Activated CD8-positive, alpha-beta T cell treated with anti-CD3 and anti-CD28 coated beads, Interleukin-2, amount 10 ng/mL, durations not matched to agents 7 days and 5 days (primary cell): ENCODE results near the gene EIF2A. TPM values are rescaled to one million over a fixed set of nuclear protein-coding genes. Genes with fewer than 3 reads are reported as not detected.

Experiments used
- ATAC-seq: fragments of 150-1000 bp; cut with Tn5 transposase; one replicate; pipeline ENCODE4 v1.10.0; 2021; ENCODE audit warnings: moderate library complexity
- CTCF ChIA-PET: fragments of 350-600 bp; sonication (Branson Sonifier 250); formaldehyde crosslinking; loops from one replicate; lab custom pipeline; 2021; ENCODE audit warnings: antibody characterized with exemption; lab: Charles Lee
- POLR2A ChIA-PET: fragments of 350-600 bp; sonication (Branson Sonifier 250); formaldehyde crosslinking; loops from one replicate; lab custom pipeline; 2021; ENCODE audit warnings: antibody characterized with exemption; lab: Charles Lee
- DNase-seq: peaks from one replicate; pipeline ENCODE4 v3.0.0-alpha.2; 2020
- H3K27ac Mint-ChIP-seq: one replicate; pipeline ENCODE4 v1.8.0; 2021; ENCODE audit warnings: mild to moderate bottlenecking, mixed read lengths
- H3K27me3 Mint-ChIP-seq: one replicate; pipeline ENCODE4 v1.8.0; 2021; ENCODE audit warnings: low read depth, mixed read lengths
- H3K36me3 Mint-ChIP-seq: one replicate; pipeline ENCODE4 v1.8.0; 2021; ENCODE audit warnings: low read depth, mixed read lengths
- H3K4me1 Mint-ChIP-seq: one replicate; pipeline ENCODE4 v1.8.0; 2021; ENCODE audit warnings: low read depth, mixed read lengths
- H3K4me3 Mint-ChIP-seq: one replicate; pipeline ENCODE4 v1.8.0; 2021; ENCODE audit warnings: mild to moderate bottlenecking, mixed read lengths
- H3K9me3 Mint-ChIP-seq: one replicate; pipeline ENCODE4 v1.8.0; 2022; ENCODE audit warnings: mixed read lengths; ENCODE audit not compliant: insufficient read depth
- total RNA-seq, 2 experiments: library from RNA; stranded (reverse); gene quantifications; one replicate each; pipeline ENCODE4 v1.2.3, GENCODE V29; 2021

Gene EIF2A
- total RNA-seq, 2 experiments from 2014 or later, result 77.0 to 89.0 TPM

DNA sequence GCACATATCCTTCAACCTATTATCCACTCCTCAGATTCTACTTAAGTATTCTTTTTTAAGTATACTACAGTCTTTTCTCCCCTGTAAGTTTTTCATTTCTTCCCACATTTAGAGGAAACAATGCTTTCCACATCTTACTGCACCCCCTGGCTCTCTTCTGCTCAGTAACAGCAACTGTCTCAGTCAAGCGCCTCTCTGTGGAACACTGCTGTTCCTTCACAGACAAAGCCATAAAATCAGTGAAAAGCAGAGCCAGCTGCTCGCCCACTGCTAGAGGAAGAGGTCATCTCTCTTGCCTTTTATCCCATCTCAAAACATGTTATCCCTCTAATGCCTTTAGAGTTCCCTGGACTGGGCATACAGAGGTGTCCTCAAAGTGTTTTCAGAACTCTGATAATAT is 25.1 kb upstream of the EIF2A start:
- no peak for DNase-seq
- peaks cover 6% of the 10 kb centered on the region for H3K9me3 Mint-ChIP-seq
- H3K4me3 Mint-ChIP-seq, result no peak overlapping the region
- H3K27ac Mint-ChIP-seq, result no peak overlapping the region
- no peak for ATAC-seq
- ChIA-PET CTCF (no interaction called here), POLR2A (no interaction called here)
- H3K4me1 Mint-ChIP-seq, result no peaks in the 10 kb centered on the region
- H3K27me3 Mint-ChIP-seq, result peaks cover 9% of the 10 kb centered on the region
- peaks cover 1% of the 10 kb centered on the region for H3K36me3 Mint-ChIP-seq

DNA sequence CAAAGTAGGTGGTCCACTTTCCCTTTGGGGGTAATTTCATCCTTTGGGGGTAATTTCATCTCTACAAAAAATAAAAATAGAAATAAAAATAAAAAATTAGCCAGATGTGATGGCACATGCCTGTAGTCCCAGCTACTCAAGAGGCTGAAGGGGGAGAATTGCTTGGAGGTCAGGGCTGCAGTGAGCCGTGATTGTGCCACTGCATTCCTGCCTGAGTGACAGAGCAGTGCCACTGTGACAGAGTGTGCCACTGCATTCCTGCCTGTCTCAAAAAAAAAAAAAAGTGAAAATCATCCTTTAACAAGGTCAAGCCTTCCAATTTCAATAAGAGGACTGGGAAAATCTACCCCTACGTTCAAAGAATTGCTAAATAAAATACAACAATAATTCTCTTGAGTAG is 23.0 kb upstream of the EIF2A start:
- H3K27ac Mint-ChIP-seq, result no peak overlapping the region
- ATAC-seq, result no peak

DNA sequence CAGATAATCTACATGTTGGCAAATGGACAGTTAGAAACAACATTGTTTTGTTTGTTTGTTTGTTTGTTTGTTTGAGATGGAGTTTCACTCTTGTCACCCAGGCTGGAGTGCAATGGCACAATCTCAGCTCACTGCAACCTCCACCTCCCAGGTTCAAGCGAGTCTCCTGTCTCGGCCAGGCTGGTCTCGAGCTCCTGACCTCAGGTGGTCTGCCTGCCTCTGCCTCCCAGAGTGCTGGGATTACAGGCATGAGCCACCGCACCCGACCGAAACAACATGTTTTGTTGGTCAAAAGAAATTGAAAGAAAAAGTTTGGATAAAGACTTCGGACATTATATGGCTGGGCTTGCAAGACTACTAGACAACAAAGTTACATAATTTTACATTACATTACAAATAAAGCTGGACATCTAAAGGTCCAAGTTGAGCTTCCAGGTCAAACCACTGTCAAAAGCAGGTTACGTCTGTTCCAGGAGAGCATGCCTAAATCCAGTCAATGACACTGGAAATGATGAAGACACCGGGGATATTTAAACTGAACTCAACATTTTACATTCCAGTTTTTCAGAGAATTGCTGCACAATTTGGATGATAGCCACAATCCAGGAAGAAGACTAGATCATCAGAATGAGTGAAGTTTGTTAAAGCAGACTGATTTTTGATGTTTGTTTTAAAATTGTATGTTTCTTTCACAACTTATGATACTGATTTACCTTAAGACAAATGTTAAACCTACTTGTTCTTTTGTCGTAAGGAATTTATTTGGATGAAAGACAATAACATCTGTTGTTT is 18.9 kb upstream of the EIF2A start:
- H3K4me1 Mint-ChIP-seq, result peaks cover 5% of the 10 kb centered on the region

More for the DNA sequence above, 23.0 kb upstream of the EIF2A start:
- POLR2A ChIA-PET, result no interaction called here
- no peaks in the 10 kb centered on the region for H3K36me3 Mint-ChIP-seq
- CTCF ChIA-PET, result interaction anchor here (0.7 to 0.9 kb wide), 2 partner anchors 10 to 21 kb away, joined by 3 read pairs; no protein-coding TSS in a partner anchor
- no peaks in the 10 kb centered on the region for H3K9me3 Mint-ChIP-seq
- DNase-seq, result no peak
- H3K4me3 Mint-ChIP-seq, result no peak overlapping the region
- H3K4me1 Mint-ChIP-seq, result no peaks in the 10 kb centered on the region
- H3K27me3 Mint-ChIP-seq, result peaks cover 6% of the 10 kb centered on the region

DNA sequence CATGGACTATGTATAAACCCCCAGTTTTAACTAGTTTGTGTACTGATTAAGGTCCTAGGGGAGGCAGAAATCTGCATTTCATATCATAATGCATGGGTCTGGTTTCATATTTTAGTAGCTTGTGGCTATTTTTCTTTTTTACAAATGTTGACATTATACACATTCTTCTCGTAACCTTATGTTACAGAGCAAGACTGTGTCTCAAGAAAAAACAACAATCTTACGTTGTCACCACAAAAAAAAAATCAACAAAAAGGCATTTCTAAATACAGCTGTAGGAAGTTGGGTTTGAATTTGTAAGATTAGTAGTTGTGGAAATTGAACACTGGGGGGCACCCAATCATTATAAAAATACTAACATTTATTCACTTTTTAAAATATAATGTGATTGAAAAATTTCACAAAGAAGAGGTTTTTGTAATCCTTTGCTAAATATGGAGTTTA is 18.2 kb upstream of the EIF2A start:
- Mint-ChIP-seq H3K27ac (no peak overlapping the region), H3K4me3 (no peak overlapping the region), H3K27me3 (peaks cover 4% of the 10 kb centered on the region), H3K4me1 (peaks cover 5% of the 10 kb centered on the region), H3K9me3 (no peaks in the 10 kb centered on the region), H3K36me3 (no peaks in the 10 kb centered on the region)
- CTCF ChIA-PET, result interaction anchor here (0.8 to 2.5 kb wide), 8 partner anchors 9 to 336 kb away, joined by 3 to 11 read pairs (median 4); no protein-coding TSS in a partner anchor
- DNase-seq, result no peak
- POLR2A ChIA-PET, result no interaction called here
- ATAC-seq, result no peak

More for the DNA sequence above, 18.9 kb upstream of the EIF2A start:
- ATAC-seq (no peak), DNase-seq (no peak)
- ChIA-PET POLR2A (no interaction called here), CTCF (interaction anchor here (0.6 to 2.5 kb wide), 11 partner anchors 10 to 337 kb away, joined by 3 to 11 read pairs (median 4); no protein-coding TSS in a partner anchor)
- H3K27me3 Mint-ChIP-seq, result peaks cover 6% of the 10 kb centered on the region
- H3K4me3 Mint-ChIP-seq, result no peak overlapping the region
- H3K36me3 Mint-ChIP-seq, result no peaks in the 10 kb centered on the region
- no peak overlapping the region for H3K27ac Mint-ChIP-seq
- H3K9me3 Mint-ChIP-seq, result no peaks in the 10 kb centered on the region

DNA sequence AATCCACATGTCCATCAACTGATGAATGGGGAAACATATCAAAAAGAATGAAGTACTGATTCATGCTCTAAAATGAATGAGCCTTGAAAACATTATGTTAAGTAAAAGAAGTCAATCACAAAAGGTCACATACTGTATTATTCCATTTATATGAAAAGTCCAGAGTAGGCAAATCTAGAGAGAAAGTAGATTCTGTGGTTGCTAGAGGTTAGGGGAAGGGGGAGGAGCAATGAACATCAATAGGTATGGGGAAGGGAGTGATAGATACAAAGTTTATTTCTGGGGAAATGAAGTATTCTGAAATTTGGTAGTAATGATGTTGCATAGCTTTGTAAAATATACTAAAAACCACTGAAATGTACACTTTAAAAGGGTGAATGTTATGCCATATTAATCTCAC is 14.8 kb upstream of the EIF2A start:
- CTCF ChIA-PET, result interaction anchor here (1.2 kb wide), 1 partner anchor 333 kb away, joined by 3 read pairs; no protein-coding TSS in a partner anchor

DNA sequence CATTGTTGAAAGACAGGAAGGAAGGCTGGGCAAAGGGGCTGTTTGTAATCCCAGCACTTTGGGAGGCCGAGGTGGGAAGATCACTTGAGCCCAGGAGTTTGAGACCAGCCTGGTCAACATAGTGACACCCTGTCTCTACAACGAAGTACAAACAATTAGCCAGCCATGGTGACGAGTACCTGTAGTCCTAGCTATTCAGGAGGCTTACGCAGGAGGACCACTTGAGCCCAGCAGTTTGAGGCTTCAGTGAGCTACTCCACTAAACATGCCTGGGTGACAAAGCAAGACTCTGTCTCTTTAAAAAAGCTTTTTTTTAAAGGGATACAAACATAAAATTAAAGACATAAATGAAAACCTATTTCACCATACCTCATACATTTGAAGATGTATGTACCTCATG is 11.4 kb upstream of the EIF2A start:
- Mint-ChIP-seq H3K4me3 (no peak overlapping the region), H3K9me3 (no peaks in the 10 kb centered on the region), H3K4me1 (peaks cover 5% of the 10 kb centered on the region), H3K36me3 (no peaks in the 10 kb centered on the region), H3K27me3 (peaks cover 2% of the 10 kb centered on the region), H3K27ac (no peak overlapping the region)
- ChIA-PET CTCF (no interaction called here), POLR2A (no interaction called here)
- DNase-seq (no peak), ATAC-seq (no peak)

More for the DNA sequence above, 14.8 kb upstream of the EIF2A start:
- Mint-ChIP-seq H3K27ac (no peak overlapping the region), H3K9me3 (no peaks in the 10 kb centered on the region), H3K4me3 (no peak overlapping the region), H3K36me3 (no peaks in the 10 kb centered on the region), H3K27me3 (peaks cover 4% of the 10 kb centered on the region), H3K4me1 (peaks cover 5% of the 10 kb centered on the region)
- DNase-seq (no peak), ATAC-seq (no peak)
- POLR2A ChIA-PET, result no interaction called here

DNA sequence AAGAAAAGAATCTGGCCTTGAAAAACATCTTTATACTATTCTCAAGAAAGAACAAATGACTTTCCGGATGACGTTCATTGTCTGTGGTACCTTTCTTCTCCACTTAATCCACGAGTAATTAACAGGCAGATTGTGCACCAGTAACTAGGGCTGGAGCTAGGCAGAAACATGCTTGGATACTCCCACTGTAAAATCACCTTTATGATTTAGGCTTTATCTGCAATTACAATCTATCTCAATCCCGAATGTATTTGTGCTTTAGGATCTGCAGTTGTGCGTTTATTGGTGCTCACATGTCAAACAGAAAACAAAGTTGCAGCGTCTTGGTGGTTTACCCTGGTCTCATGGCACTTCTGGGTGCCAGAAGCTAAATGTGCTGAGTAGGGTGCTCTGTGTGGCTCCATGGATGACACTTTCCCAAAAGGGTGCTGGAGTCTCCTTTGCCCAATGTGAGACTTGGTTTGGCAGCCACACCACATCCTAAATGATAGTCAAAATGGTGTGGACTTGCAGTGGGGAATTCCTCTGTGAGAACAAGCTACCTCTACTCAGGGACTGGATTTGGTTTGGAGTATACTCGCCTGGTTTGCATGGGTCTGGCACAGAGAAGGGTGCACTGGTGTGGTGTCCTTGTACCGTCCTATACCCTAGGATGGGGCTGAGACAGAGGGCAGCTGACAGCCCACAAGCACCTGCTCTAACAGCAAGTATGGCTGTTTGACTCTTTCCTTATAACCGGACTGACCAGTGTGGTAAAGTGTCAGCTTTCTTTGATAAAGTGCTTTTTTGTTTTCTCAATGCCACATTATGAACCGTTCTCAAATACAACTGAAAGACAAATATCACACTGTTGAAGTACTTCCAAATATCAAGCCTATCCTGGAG is 8.0 kb upstream of the EIF2A start:
- ATAC-seq, result peak; percentile 38
- H3K27me3 Mint-ChIP-seq, result peaks cover 2% of the 10 kb centered on the region
- H3K4me3 Mint-ChIP-seq, result no peak overlapping the region
- peaks cover 24% of the 10 kb centered on the region for H3K36me3 Mint-ChIP-seq
- no peaks in the 10 kb centered on the region for H3K9me3 Mint-ChIP-seq
- ChIA-PET CTCF (interaction anchor here (1.1 to 1.8 kb wide), 3 partner anchors 10 to 249 kb away, joined by 3 to 6 read pairs (median 4); no protein-coding TSS in a partner anchor), POLR2A (interaction anchor here (0.8 to 1.5 kb wide), 2 partner anchors 8 to 64 kb away, joined by 4 to 7 read pairs; partner anchors contain the start of genes EIF2A, SELENOT and SERP1)
- H3K27ac Mint-ChIP-seq, result no peak overlapping the region
- DNase-seq, result no peak
- peaks cover 19% of the 10 kb centered on the region for H3K4me1 Mint-ChIP-seq

DNA sequence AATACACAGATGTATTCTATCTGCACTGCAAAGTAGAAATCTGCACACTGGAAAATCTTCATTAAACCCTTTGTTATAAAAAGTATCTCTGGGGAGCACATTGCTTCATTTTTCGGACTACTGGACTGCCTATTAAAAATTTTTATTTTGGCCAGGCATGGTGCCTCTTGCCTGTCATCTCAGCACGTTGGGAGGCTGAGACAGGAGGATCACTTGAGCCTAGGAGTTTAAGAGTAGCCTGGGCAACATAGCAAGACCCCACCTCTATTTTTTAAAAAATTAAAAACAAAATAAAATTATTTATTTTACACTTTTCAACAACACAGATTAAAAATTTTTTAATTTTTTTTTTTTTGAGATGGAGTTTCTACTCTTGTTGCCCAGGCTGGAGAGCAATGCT is 6.3 kb upstream of the EIF2A start:
- Mint-ChIP-seq H3K36me3 (peaks cover 37% of the 10 kb centered on the region), H3K4me1 (peaks cover 33% of the 10 kb centered on the region), H3K4me3 (no peak overlapping the region), H3K27ac (no peak overlapping the region), H3K27me3 (no peaks in the 10 kb centered on the region), H3K9me3 (no peaks in the 10 kb centered on the region)
- DNase-seq (no peak), ATAC-seq (no peak)
- ChIA-PET POLR2A (interaction anchor here (2.5 kb wide), 1 partner anchor 223 kb away, joined by 12 read pairs; the partner anchor contains the start of gene SIAH2), CTCF (no interaction called here)

DNA sequence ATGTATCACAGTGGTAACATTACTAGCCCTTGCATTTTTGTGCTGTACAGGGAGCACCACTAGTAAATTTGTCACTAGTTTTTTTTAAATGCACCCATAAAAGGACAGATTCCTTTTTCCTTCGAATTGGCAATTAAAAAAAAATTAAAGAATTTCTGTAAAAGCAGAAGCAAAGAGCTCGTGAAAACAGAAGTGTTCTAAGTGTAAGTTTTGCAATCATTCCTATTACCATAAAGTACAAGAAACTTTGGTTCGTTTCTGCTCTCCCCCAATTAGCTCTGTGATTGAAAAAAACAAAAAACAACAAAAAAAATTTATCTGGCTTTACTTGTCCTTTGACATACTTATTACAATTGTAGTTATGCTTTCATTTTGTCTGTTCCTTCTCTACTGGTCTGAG is 5.6 kb upstream of the EIF2A start:
- ChIA-PET CTCF (interaction anchor here (0.7 to 1.3 kb wide), 5 partner anchors 8 to 247 kb away, joined by 3 read pairs; no protein-coding TSS in a partner anchor), POLR2A (interaction anchor here (2.1 to 2.5 kb wide), 2 partner anchors 62 to 222 kb away, joined by 7 to 12 read pairs; partner anchors contain the start of genes SELENOT and SIAH2)
- Mint-ChIP-seq H3K36me3 (peaks cover 39% of the 10 kb centered on the region), H3K27ac (peak overlapping the region; percentile 11), H3K9me3 (no peaks in the 10 kb centered on the region), H3K27me3 (no peaks in the 10 kb centered on the region), H3K4me3 (no peak overlapping the region), H3K4me1 (peaks cover 33% of the 10 kb centered on the region)
- DNase-seq, result no peak
- no peak for ATAC-seq

DNA sequence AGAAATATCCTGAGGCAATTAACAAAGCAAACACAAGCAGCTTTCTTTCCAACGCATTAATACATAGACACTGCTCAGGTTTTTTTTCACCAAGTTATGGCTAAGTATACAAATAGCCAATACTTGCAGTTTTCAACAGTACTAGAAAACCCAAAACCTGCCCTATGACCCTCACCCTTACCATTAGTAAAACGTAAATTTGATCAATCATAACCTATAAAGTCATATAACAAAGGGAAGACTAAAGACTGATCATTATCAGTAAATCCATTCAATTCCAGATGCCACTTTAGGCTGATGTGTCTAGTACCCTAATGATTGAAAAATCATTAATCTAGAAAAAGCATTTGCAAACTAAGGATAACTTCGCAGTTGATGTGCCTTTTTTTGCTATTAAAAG is 3.5 kb upstream of the EIF2A start:
- H3K36me3 Mint-ChIP-seq, result peaks cover 39% of the 10 kb centered on the region
- no peak for DNase-seq
- H3K27ac Mint-ChIP-seq, result no peak overlapping the region
- no peak overlapping the region for H3K4me3 Mint-ChIP-seq
- ATAC-seq, result no peak
- ChIA-PET CTCF (interaction anchor here (0.8 to 1.9 kb wide), 3 partner anchors 16 to 218 kb away, joined by 3 to 9 read pairs (median 4); no protein-coding TSS in a partner anchor), POLR2A (interaction anchor here (2.1 to 5.0 kb wide), 3 partner anchors 60 to 220 kb away, joined by 7 to 77 read pairs (median 12); partner anchors contain the start of genes SELENOT and SIAH2)
- H3K27me3 Mint-ChIP-seq, result no peaks in the 10 kb centered on the region
- H3K9me3 Mint-ChIP-seq, result no peaks in the 10 kb centered on the region
- H3K4me1 Mint-ChIP-seq, result peaks cover 41% of the 10 kb centered on the region

DNA sequence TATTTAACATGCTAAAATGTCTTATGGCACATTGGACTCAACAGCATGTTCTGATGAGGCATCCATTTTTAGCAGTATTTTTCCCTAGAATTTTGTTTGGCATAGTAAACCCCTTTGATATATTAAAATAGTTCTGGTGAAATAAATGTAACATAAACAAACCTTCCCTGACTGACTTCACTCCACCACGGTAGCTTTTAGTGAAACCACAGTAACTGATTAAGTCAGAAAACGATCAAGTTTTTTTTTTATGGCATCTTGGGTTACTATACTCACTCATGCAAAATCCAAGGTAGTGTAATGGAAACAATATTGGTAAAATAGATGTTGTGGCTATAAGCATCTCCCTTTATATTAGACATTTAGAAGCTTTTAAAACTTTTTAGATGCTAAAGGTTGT is 3.1 kb upstream of the EIF2A start:
- ChIA-PET CTCF (interaction anchor here (1.9 kb wide), 1 partner anchor 218 kb away, joined by 9 read pairs; no protein-coding TSS in a partner anchor), POLR2A (interaction anchor here (3.5 to 5.0 kb wide), 3 partner anchors 60 to 219 kb away, joined by 19 to 77 read pairs (median 43); partner anchors contain the start of genes SELENOT, SIAH2 and TSC22D2)
- Mint-ChIP-seq H3K4me3 (no peak overlapping the region), H3K27ac (no peak overlapping the region), H3K4me1 (peaks cover 45% of the 10 kb centered on the region), H3K36me3 (peaks cover 42% of the 10 kb centered on the region), H3K9me3 (no peaks in the 10 kb centered on the region), H3K27me3 (no peaks in the 10 kb centered on the region)
- ATAC-seq, result no peak
- DNase-seq, result no peak
